Activated naive CD8-positive, alpha-beta T cell (primary cell): ENCODE measurements around the gene B4GALNT4.
"Not testable (repeated sequence)": the region's sequence is repeated elsewhere in the genome, so short reads cannot be mapped to it uniquely, and the experiment has no call there.

ENCODE experiments used
- H3K27ac Mint-ChIP-seq: one replicate; pipeline ENCODE4 v1.8.0; 2021; ENCODE audit warnings: mixed read lengths
- H3K27me3 Mint-ChIP-seq: one replicate; pipeline ENCODE4 v1.8.0; 2021; ENCODE audit warnings: mixed read lengths
- H3K36me3 Mint-ChIP-seq: one replicate; pipeline ENCODE4 v1.8.0; 2021; ENCODE audit warnings: mixed read lengths
- H3K4me1 Mint-ChIP-seq: one replicate; pipeline ENCODE4 v1.8.0; 2021; ENCODE audit warnings: low read depth, mixed read lengths
- H3K4me3 Mint-ChIP-seq: one replicate; pipeline ENCODE4 v1.8.0; 2021; ENCODE audit warnings: mild to moderate bottlenecking, mixed read lengths
- H3K9me3 Mint-ChIP-seq: one replicate; pipeline ENCODE4 v1.8.0; 2021; ENCODE audit warnings: low read depth, mixed read lengths

The B4GALNT4 gene

DNA sequence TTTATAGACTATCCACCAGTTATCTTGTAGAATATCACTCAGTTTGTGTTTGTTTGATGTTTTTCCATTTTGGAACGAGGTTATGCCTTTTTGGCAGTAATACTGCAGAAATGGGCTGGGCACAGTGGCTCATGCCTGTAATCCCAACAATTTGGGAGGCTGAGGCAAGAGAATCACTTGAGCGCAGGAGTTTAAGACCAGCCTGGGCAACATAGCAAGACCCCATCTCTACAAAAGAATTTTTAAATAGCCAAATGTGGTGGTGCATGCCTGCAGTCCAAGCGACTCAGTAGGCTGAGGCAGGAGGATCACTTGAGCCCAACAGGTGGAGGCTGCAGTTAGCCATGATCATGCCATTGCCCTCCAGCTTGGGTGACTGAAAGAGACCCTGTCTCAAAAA lies 22.8 kb upstream of the B4GALNT4 start:
- Mint-ChIP-seq H3K4me1 (peaks cover 22% of the 10 kb centered on the region), H3K4me3 (no peak overlapping the region), H3K9me3 (no peaks in the 10 kb centered on the region), H3K36me3 (peaks cover 1% of the 10 kb centered on the region), H3K27ac (no peak overlapping the region), H3K27me3 (no peaks in the 10 kb centered on the region)

GRCh38 chr11:349270-349954 lies 19.9 kb upstream of the B4GALNT4 start:
- not testable (repeated sequence) for H3K4me3 Mint-ChIP-seq, H3K27me3 Mint-ChIP-seq, H3K27ac Mint-ChIP-seq, H3K36me3 Mint-ChIP-seq, H3K9me3 Mint-ChIP-seq
- peaks cover 33% of the 10 kb centered on the region for H3K4me1 Mint-ChIP-seq

DNA sequence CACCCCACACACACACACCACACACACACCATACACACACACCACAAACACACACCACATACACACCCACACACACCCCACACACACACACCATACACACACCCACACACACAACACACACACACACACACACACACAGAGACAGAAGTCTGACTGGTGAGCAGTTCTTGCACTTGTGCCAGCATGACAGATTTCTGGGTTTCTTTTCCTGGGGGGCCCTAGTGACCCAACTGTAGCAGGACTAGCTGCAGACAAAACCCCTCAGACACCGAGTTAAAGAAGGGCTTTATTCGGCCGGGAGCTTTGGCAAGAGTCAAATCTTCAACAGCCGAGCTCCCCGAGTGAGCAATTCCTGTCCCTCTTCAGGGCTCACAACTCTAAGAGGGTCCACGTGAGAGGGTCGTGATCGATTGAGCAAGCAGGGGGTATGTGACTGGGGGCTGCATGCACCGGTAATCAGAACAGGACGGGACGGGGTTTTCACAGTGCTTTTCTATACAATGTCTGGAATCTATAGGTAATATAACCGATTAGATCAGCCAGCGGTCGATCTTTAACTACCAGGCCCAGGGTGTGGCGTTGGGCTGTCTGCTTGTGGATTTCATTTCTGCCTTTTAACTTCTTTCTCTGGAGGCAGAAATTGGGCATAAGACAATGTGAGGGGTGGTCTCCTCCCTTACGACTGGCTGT lies 19.1 kb upstream of the B4GALNT4 start:
- H3K36me3 Mint-ChIP-seq, result not testable (repeated sequence)

GRCh38 chr11:350723-351255 lies 18.5 kb upstream of the B4GALNT4 start:
- Mint-ChIP-seq H3K36me3 (no peaks in the 10 kb centered on the region), H3K9me3 (no peaks in the 10 kb centered on the region), H3K27me3 (no peaks in the 10 kb centered on the region), H3K4me3 (no peak overlapping the region), H3K4me1 (peaks cover 39% of the 10 kb centered on the region), H3K27ac (peak overlapping the region; percentile 80)

More for the DNA sequence above, 19.1 kb upstream of the B4GALNT4 start:
- not testable (repeated sequence) for H3K9me3 Mint-ChIP-seq, H3K27me3 Mint-ChIP-seq, H3K4me3 Mint-ChIP-seq
- Mint-ChIP-seq H3K4me1 (peaks cover 38% of the 10 kb centered on the region), H3K27ac (peak overlapping the region; percentile 80)

DNA sequence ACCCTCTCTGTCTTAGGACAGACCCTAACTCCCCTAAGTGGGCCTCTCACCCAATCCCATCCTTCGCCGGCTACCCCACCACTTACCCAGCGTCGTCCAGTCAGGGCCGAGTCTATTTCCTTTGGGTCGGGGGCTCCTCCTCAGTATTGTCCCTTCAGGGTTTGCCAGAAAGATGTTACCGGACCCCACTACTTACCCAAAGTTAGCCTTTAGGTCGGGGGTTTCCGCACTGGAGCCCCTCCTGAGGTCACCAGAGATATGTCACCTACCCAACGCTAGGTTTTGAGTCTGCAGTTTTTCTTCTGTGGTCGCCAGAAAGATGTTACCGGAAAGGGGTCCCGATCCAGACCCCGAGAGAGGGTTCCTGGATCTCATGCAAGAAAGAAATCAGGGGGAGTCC lies 17.9 kb upstream of the B4GALNT4 start:
- H3K4me1 Mint-ChIP-seq, result peaks cover 39% of the 10 kb centered on the region
- no peak overlapping the region for H3K4me3 Mint-ChIP-seq
- H3K36me3 Mint-ChIP-seq, result no peaks in the 10 kb centered on the region
- no peaks in the 10 kb centered on the region for H3K9me3 Mint-ChIP-seq
- H3K27ac Mint-ChIP-seq, result no peak overlapping the region
- no peaks in the 10 kb centered on the region for H3K27me3 Mint-ChIP-seq

DNA sequence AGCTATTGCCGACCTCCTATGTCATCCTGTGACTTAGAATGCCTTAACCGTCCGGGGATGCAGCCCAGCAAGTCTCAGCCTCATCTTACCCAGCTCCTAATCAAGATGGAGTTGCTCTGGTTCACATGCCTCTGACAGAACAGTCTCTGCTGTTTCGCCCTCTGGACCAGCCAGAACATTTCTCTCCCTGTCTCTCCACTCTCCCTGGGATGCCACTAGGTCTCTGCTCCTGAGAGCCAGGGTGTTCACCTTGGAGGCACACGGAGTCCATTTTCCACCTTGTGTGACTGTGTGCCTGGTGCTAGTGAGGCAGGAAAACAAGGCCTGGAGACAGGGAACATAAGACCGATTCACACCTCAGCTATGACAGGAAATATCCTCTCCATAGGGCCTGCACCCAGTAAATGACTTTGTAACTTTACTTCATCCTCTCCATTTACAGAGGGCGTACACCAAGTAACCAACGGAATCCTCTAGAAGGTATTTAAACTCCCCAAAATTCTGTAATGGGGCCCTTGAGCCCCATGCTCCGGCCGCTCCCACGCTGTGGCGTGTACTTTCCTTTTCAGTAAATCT lies 16.8 kb upstream of the B4GALNT4 start:
- Mint-ChIP-seq H3K27me3 (no peaks in the 10 kb centered on the region), H3K27ac (peak overlapping the region; percentile 75), H3K4me1 (peaks cover 39% of the 10 kb centered on the region), H3K4me3 (no peak overlapping the region), H3K9me3 (no peaks in the 10 kb centered on the region), H3K36me3 (no peaks in the 10 kb centered on the region)

DNA sequence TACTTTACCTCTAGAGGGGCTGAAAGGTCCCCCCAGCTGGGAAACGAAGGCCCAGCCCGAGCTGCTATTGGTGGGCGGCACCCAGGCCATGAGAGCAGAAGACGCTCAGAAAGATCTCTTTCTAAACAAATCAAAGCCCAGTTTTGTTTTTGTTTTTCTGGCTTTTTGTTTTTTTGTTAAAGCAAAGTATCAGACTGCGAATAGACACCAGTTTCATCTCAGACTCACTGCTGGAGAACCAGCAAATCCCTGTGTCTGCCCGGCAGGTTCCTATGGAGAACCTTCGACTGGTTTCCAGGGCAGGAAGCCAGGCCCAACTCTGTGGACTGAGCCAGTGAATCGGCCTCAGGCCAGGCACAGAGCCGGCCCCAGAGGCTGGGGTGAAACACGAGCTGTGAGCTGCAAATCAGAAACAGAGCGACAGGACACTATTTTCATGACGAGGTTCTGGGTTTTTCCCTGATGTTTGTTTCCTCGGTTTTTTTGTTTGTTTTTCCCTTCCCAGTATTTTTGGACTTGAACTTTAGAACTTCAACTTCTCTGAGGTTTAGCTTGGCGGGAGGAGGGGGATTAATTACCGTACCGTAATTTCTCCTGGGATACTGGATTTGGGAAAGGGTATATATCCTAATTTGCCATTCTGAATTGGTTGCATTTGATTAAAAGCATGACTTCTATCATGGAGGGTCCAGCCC lies 16.0 kb upstream of the B4GALNT4 start:
- Mint-ChIP-seq H3K9me3 (no peaks in the 10 kb centered on the region), H3K4me3 (peak overlapping the region; percentile 12), H3K4me1 (peaks cover 39% of the 10 kb centered on the region), H3K27me3 (no peaks in the 10 kb centered on the region), H3K36me3 (no peaks in the 10 kb centered on the region), H3K27ac (peak overlapping the region; percentile 75)

DNA sequence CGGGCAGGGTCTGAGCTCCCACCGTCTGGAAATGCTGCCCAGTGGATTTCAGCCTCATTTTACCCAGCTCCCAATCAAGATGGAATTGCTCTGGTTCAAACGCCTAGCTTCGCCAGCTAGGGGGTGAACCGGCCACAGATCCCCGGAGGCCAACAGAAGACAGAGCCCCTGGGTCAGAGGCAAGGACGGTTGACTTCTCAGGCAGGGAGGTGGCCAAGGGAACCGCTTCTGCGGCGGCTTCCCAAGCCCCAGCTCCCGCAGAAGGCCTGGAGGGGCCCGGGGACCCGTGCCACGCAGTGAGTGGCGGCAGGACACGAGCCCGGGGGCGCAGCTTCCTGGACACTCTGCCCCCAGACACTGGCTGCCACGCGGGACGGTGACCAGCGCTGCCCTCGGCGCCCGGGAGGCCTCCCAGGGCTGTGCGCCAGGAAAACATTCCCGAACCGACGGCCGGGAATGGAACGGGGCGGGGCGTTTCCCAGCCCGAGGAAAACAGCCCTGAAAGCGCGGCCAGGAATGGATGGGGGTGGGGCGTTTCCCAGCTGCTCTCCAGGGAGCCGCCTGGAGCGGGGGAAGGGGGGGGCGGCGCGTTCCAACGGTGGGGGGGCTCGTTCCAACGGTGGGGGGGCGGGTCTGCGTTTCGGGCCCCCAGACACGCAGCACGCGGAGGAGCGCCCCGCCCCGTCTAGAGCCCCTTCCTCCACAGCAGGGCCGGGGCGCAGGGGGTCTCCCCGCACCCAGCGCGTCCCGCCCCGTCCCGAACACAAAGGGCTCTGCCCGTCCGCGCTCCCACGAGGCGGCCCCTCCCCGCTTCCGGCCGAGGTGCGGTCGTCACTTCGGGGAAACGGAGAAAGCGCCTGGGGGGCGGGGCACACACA lies 13.5 kb upstream of the B4GALNT4 start:
- H3K4me1 Mint-ChIP-seq, result peaks cover 40% of the 10 kb centered on the region
- H3K9me3 Mint-ChIP-seq, result no peaks in the 10 kb centered on the region
- peak overlapping the region; percentile 94 for H3K27ac Mint-ChIP-seq
- peak overlapping the region; percentile 86 for H3K4me3 Mint-ChIP-seq
- H3K27me3 Mint-ChIP-seq, result peaks cover 2% of the 10 kb centered on the region
- H3K36me3 Mint-ChIP-seq, result no peaks in the 10 kb centered on the region

GRCh38 chr11:356610-357009 lies 12.7 kb upstream of the B4GALNT4 start:
- H3K4me1 Mint-ChIP-seq, result peaks cover 32% of the 10 kb centered on the region
- H3K4me3 Mint-ChIP-seq, result no peak overlapping the region
- no peaks in the 10 kb centered on the region for H3K36me3 Mint-ChIP-seq
- H3K27me3 Mint-ChIP-seq, result peaks cover 2% of the 10 kb centered on the region
- H3K9me3 Mint-ChIP-seq, result no peaks in the 10 kb centered on the region
- no peak overlapping the region for H3K27ac Mint-ChIP-seq

DNA sequence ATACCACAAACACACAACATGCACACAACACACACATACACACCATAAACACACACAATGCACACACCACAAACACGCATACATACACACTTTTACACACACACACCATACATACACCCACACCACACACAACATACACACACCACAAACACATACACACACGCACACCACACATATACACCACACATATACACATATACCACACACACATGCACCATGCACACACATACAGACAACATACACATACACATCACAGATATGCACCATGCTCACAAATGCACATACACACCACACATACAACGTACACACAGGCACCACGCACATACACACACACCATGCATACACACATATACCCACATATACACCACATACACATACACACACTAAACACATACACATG lies 11.7 kb upstream of the B4GALNT4 start:
- Mint-ChIP-seq H3K27ac (no peak overlapping the region), H3K36me3 (no peaks in the 10 kb centered on the region), H3K9me3 (no peaks in the 10 kb centered on the region), H3K4me1 (peaks cover 31% of the 10 kb centered on the region), H3K4me3 (no peak overlapping the region), H3K27me3 (peaks cover 2% of the 10 kb centered on the region)

- no peaks in the 10 kb centered on the region for H3K9me3 Mint-ChIP-seq
- peaks cover 2% of the 10 kb centered on the region for H3K27me3 Mint-ChIP-seq
These were observed 11.0 kb upstream of the B4GALNT4 start for GRCh38 chr11:358129-358800.

DNA sequence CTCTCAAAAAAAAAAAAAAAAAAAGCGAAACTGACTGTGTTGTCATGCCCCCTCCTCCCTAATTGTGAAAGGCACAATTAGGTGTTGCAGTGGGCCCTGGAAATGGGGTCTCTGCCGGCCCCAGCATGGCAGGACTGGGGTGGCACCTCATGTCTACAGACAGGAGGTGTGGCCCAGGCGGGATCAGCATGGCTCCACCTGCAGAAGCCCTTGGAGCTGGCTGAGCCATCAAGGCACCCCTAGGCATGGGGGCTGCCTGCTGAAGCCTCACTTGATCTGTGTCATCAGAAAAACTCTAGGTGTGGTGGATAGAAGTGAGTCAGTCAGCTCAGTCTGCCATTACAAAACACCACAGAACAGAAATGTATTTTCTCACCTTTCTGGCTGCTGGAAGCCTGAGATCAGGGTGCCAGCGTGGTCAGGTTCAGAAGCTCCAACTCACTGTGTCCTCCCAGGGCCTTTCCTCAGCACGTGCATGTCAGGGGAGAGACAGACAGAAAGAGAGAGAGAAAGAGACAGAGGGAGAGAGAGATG lies 10.1 kb upstream of the B4GALNT4 start:
- no peaks in the 10 kb centered on the region for H3K9me3 Mint-ChIP-seq
- H3K4me1 Mint-ChIP-seq, result peaks cover 17% of the 10 kb centered on the region
- peak overlapping the region; percentile 34 for H3K4me3 Mint-ChIP-seq
- H3K27me3 Mint-ChIP-seq, result peaks cover 2% of the 10 kb centered on the region
- no peaks in the 10 kb centered on the region for H3K36me3 Mint-ChIP-seq
- H3K27ac Mint-ChIP-seq, result peak overlapping the region; percentile 89

More at GRCh38 chr11:358129-358800, 11.0 kb upstream of the B4GALNT4 start:
- Mint-ChIP-seq H3K4me1 (peaks cover 25% of the 10 kb centered on the region), H3K36me3 (no peaks in the 10 kb centered on the region), H3K27ac (no peak overlapping the region), H3K4me3 (no peak overlapping the region)

- Mint-ChIP-seq H3K27ac (no peak overlapping the region), H3K4me1 (peaks cover 6% of the 10 kb centered on the region), H3K27me3 (peaks cover 2% of the 10 kb centered on the region), H3K36me3 (no peaks in the 10 kb centered on the region), H3K9me3 (no peaks in the 10 kb centered on the region), H3K4me3 (no peak overlapping the region)
These were observed 8.7 kb upstream of the B4GALNT4 start for GRCh38 chr11:360326-361280.
